ENCODE measurements around the gene MRPL37. TPM values are rescaled to one million over a fixed set of nuclear protein-coding genes. Genes with fewer than 3 reads are reported as not detected.
"Not testable (repeated sequence)": the region's sequence is repeated elsewhere in the genome, so short reads cannot be mapped to it uniquely, and the experiment has no call there.

MRPL37 gene
- total RNA-seq, 1 donor from 2014 or later = 42.6 TPM

- no peak for TF ChIP-seq CTCF (IDR thresholded peaks at IDR 0.05; ENCODE audit: insufficient read depth, low read length, severe bottlenecking)
- Histone ChIP-seq H3K27me3 (ENCODE audit: control insufficient read depth, insufficient read depth, low read length) (no peaks in the 10 kb centered on the region), H3K36me3 (ENCODE audit: control insufficient read depth, insufficient read depth, low read length) (no peaks in the 10 kb centered on the region), H3K4me3 (ENCODE audit: low read depth, low read length) (peak overlapping the region; percentile 77)
- FAIRE-seq (no peak), DNase-seq (ENCODE audit: low read depth) (no peak)
Observed at GRCh38 chr1:54199151-54199764, 709 bp upstream of the MRPL37 start.

- DNase-seq (ENCODE audit: low read depth) (no peak), FAIRE-seq (no peak)
- Histone ChIP-seq H3K27me3 (ENCODE audit: control insufficient read depth, insufficient read depth, low read length) (no peaks in the 10 kb centered on the region), H3K4me3 (ENCODE audit: low read depth, low read length) (peak overlapping the region; percentile 77), H3K36me3 (ENCODE audit: control insufficient read depth, insufficient read depth, low read length) (peaks cover 6% of the 10 kb centered on the region)
- no peak for TF ChIP-seq CTCF (IDR thresholded peaks at IDR 0.05; ENCODE audit: insufficient read depth, low read length, severe bottlenecking)
Observed at GRCh38 chr1:54200519-54200997, 591 bp downstream of the MRPL37 start.

- no peak for FAIRE-seq
- H3K36me3 ChIP-seq (ENCODE audit: control insufficient read depth, insufficient read depth, low read length) = peaks cover 15% of the 10 kb centered on the region
- DNase-seq (ENCODE audit: low read depth) = no peak
- TF ChIP-seq CTCF (IDR thresholded peaks at IDR 0.05; ENCODE audit: insufficient read depth, low read length, severe bottlenecking) = no peak
- no peaks in the 10 kb centered on the region for H3K27me3 ChIP-seq (ENCODE audit: control insufficient read depth, insufficient read depth, low read length)
- H3K4me3 ChIP-seq (ENCODE audit: low read depth, low read length) = no peak overlapping the region
Observed at GRCh38 chr1:54204199-54204598, 4.2 kb downstream of the MRPL37 start.

GRCh38 chr1:54207287-54207686, 7.3 kb downstream of the MRPL37 start:
- no peaks in the 10 kb centered on the region for H3K27me3 ChIP-seq (ENCODE audit: control insufficient read depth, insufficient read depth, low read length)
- H3K4me3 ChIP-seq (ENCODE audit: low read depth, low read length) = no peak overlapping the region
- FAIRE-seq (no peak), DNase-seq (ENCODE audit: low read depth) (peak; percentile 40)
- TF ChIP-seq CTCF (IDR thresholded peaks at IDR 0.05; ENCODE audit: insufficient read depth, low read length, severe bottlenecking) = no peak
- H3K36me3 ChIP-seq (ENCODE audit: control insufficient read depth, insufficient read depth, low read length) = peaks cover 25% of the 10 kb centered on the region

- peaks cover 29% of the 10 kb centered on the region for H3K36me3 ChIP-seq (ENCODE audit: control insufficient read depth, insufficient read depth, low read length)
- not testable (repeated sequence) for H3K4me3 ChIP-seq (ENCODE audit: low read depth, low read length); DNase-seq (ENCODE audit: low read depth); FAIRE-seq; H3K27me3 ChIP-seq (ENCODE audit: control insufficient read depth, insufficient read depth, low read length)
Observed at GRCh38 chr1:54207896-54208295, 7.9 kb downstream of the MRPL37 start.

GRCh38 chr1:54212872-54213271, 12.9 kb downstream of the MRPL37 start:
- DNase-seq (ENCODE audit: low read depth) = no peak
- H3K27me3 ChIP-seq (ENCODE audit: control insufficient read depth, insufficient read depth, low read length) = no peaks in the 10 kb centered on the region
- H3K4me3 ChIP-seq (ENCODE audit: low read depth, low read length) = no peak overlapping the region
- no peak for FAIRE-seq
- H3K36me3 ChIP-seq (ENCODE audit: control insufficient read depth, insufficient read depth, low read length) = peaks cover 31% of the 10 kb centered on the region
- TF ChIP-seq CTCF (IDR thresholded peaks at IDR 0.05; ENCODE audit: insufficient read depth, low read length, severe bottlenecking) = no peak

Measured in bronchial epithelial cell (primary cell).